Measurements from ENCODE around the gene C1QB.

The C1QB gene

GRCh38 chr1:22652881-22653316, at the start of gene C1QB:
TSS of gene C1QB (plus strand) at chr1:22653236. CDS start at chr1:22659463, 6,227 bp downstream.
- no peak for DNase-seq (ENCODE audit: low read depth)
- TF ChIP-seq CTCF (IDR thresholded peaks at IDR 0.05; ENCODE audit: insufficient read depth, low read depth, low read length, missing control alignments) = no peak
- no peak within 1 kb of the TSS for H3K4me3 ChIP-seq (ENCODE audit: low read depth, low read length)

- no peak for DNase-seq (ENCODE audit: low read depth)
- no peak overlapping the region for H3K4me3 ChIP-seq (ENCODE audit: low read depth, low read length)
- no peak for TF ChIP-seq CTCF (IDR thresholded peaks at IDR 0.05; ENCODE audit: insufficient read depth, low read depth, low read length, missing control alignments)
These were observed 46.9 kb upstream of the C1QB start for GRCh38 chr1:22606161-22606560.

- DNase-seq (ENCODE audit: low read depth) = no peak
- no peak overlapping the region for H3K4me3 ChIP-seq (ENCODE audit: low read depth, low read length)
- TF ChIP-seq CTCF (IDR thresholded peaks at IDR 0.05; ENCODE audit: insufficient read depth, low read depth, low read length, missing control alignments) = no peak
These were observed 45.9 kb upstream of the C1QB start for GRCh38 chr1:22607154-22607553.

GRCh38 chr1:22608361-22608760, 44.7 kb upstream of the C1QB start:
- H3K4me3 ChIP-seq (ENCODE audit: low read depth, low read length) = no peak overlapping the region
- no peak for TF ChIP-seq CTCF (IDR thresholded peaks at IDR 0.05; ENCODE audit: insufficient read depth, low read depth, low read length, missing control alignments)
- no peak for DNase-seq (ENCODE audit: low read depth)

- no peak for DNase-seq (ENCODE audit: low read depth)
- H3K4me3 ChIP-seq (ENCODE audit: low read depth, low read length) = no peak overlapping the region
- TF ChIP-seq CTCF (IDR thresholded peaks at IDR 0.05; ENCODE audit: insufficient read depth, low read depth, low read length, missing control alignments) = no peak
These were observed 43.7 kb upstream of the C1QB start for GRCh38 chr1:22609291-22609690.

- H3K4me3 ChIP-seq (ENCODE audit: low read depth, low read length) = no peak overlapping the region
- DNase-seq (ENCODE audit: low read depth) = peak; percentile 21
- TF ChIP-seq CTCF (IDR thresholded peaks at IDR 0.05; ENCODE audit: insufficient read depth, low read depth, low read length, missing control alignments) = no peak
These were observed 41.5 kb upstream of the C1QB start for GRCh38 chr1:22611530-22611947.
